IMR-90 (cell line): ENCODE measurements around the gene AP4S1. TPM values are rescaled to one million over a fixed set of nuclear protein-coding genes. Genes with fewer than 3 reads are reported as not detected.

Experiments used
- ATAC-seq: fragments of 200-7000 bp; cut with Tn5 transposase; 2 replicates; pipeline ENCODE4 v1.9.1; 2020; ENCODE audit warnings: low read depth, mild to moderate bottlenecking, moderate library complexity
- BruUV-seq: library from RNA; stranded (reverse); fragments of 400-500 nt; replicated peaks from 2 replicates; lab custom pipeline; 2021; lab: Mats Ljungman, UMichigan
- CTCF ChIA-PET: fragments of 300-600 bp; formaldehyde crosslinking; extraction: SDS; loops from one replicate; lab custom pipeline; 2021; ENCODE audit warnings: antibody characterized with exemption; lab: Yijun Ruan, JAX
- POLR2A ChIA-PET: fragments of 300-600 bp; sonication (Branson Sonifier 250); formaldehyde crosslinking; loops from one replicate; lab custom pipeline; 2022; ENCODE audit warnings: antibody characterized with exemption; ENCODE audit not compliant: unreplicated experiment; lab: Charles Lee
- DNase-seq: peaks from one replicate; pipeline ENCODE4 v3.0.0; 2013
- H2AFZ ChIP-seq: replicated peaks from 2 replicates; pipeline ENCODE3; 2013; ENCODE audit warnings: low read length, mild to moderate bottlenecking; ENCODE audit not compliant: poor library complexity
- H2AK5ac ChIP-seq: 2 replicates; pipeline ENCODE4 v1.6.1; 2013; ENCODE audit warnings: low read depth, low read length, inconsistent platforms
- H2AK9ac ChIP-seq: replicated peaks from 2 replicates; pipeline ENCODE3; 2013; ENCODE audit warnings: mild to moderate bottlenecking, low read depth, low read length, moderate library complexity; ENCODE audit not compliant: poor library complexity
- H2BK120ac ChIP-seq: 2 replicates; pipeline ENCODE4 v1.6.1; 2013; ENCODE audit warnings: low read depth, low read length, inconsistent platforms
- H2BK15ac ChIP-seq: 3 replicates; pipeline ENCODE4 v1.6.1; 2013; ENCODE audit warnings: low read depth, low read length, inconsistent platforms
- H2BK20ac ChIP-seq: 2 replicates; pipeline ENCODE4 v1.6.1; 2013; ENCODE audit warnings: low read depth, mild to moderate bottlenecking, inconsistent platforms, low read length, moderate library complexity
- H2BK5ac ChIP-seq: 2 replicates; pipeline ENCODE4 v1.6.1; 2013; ENCODE audit warnings: mild to moderate bottlenecking, low read depth, low read length, inconsistent platforms; ENCODE audit not compliant: poor library complexity, severe bottlenecking
- H3K14ac ChIP-seq: replicated peaks from 2 replicates; pipeline ENCODE4 v1.6.1; 2013; ENCODE audit warnings: low read depth, low read length, inconsistent platforms
- H3K18ac ChIP-seq: 2 replicates; pipeline ENCODE4 v1.6.1; 2013; ENCODE audit warnings: low read depth, low read length, control low read depth
- H3K23ac ChIP-seq: 2 replicates; pipeline ENCODE4 v1.6.1; 2013; ENCODE audit warnings: low read depth, low read length, inconsistent platforms
- H3K27ac ChIP-seq: 2 replicates; pipeline ENCODE4 v1.5.1; 2013; ENCODE audit warnings: mild to moderate bottlenecking, control low read depth, low read length; ENCODE audit not compliant: insufficient read depth
- H3K27me3 ChIP-seq: 2 replicates; pipeline ENCODE4 v1.6.1; 2013; ENCODE audit warnings: low read length; ENCODE audit not compliant: control insufficient read depth, insufficient read depth
- H3K36me3 ChIP-seq: 2 replicates; pipeline ENCODE4 v1.6.1; 2013; ENCODE audit warnings: low read length, mixed read lengths; ENCODE audit not compliant: control insufficient read depth, insufficient read depth
- H3K4ac ChIP-seq: 2 replicates; pipeline ENCODE4 v1.6.1; 2013; ENCODE audit warnings: low read depth, low read length, inconsistent platforms
- H3K4me1 ChIP-seq: 2 replicates; pipeline ENCODE4 v1.6.1; 2013; ENCODE audit warnings: low read length, mixed read lengths; ENCODE audit not compliant: control insufficient read depth, insufficient read depth
- H3K4me2 ChIP-seq: 2 replicates; pipeline ENCODE4 v1.6.1; 2013; ENCODE audit warnings: low read depth, mild to moderate bottlenecking, control low read depth, low read length, moderate library complexity
- H3K4me3 ChIP-seq: 2 replicates; pipeline ENCODE4 v1.5.1; 2013; ENCODE audit warnings: low read depth, mild to moderate bottlenecking, control low read depth, low read length, moderate library complexity; ENCODE audit not compliant: insufficient read depth
- H3K56ac ChIP-seq: 2 replicates; pipeline ENCODE4 v1.6.1; 2013; ENCODE audit warnings: low read length, inconsistent platforms; ENCODE audit not compliant: insufficient read depth; ENCODE audit errors: extremely low read depth
- H3K79me1 ChIP-seq, 2 experiments: 2 replicates each; pipeline ENCODE4 v1.6.1; 2013; ENCODE audit warnings: low read length in 2 of 2, inconsistent platforms in 1 of 2, low read depth in 1 of 2
- H3K9ac ChIP-seq: 2 replicates; pipeline ENCODE4 v1.6.1; 2013; ENCODE audit warnings: low read depth, low read length, control low read depth
- H3K9me1 ChIP-seq: 2 replicates; pipeline ENCODE4 v1.6.1; 2013; ENCODE audit warnings: low read length, inconsistent platforms; ENCODE audit not compliant: insufficient read depth
- H3K9me3 ChIP-seq: 2 replicates; pipeline ENCODE4 v1.6.1; 2013; ENCODE audit warnings: low read length; ENCODE audit not compliant: control insufficient read depth, insufficient read depth
- H4K20me1 ChIP-seq: 2 replicates; pipeline ENCODE4 v1.6.1; 2013; ENCODE audit warnings: low read length, inconsistent platforms; ENCODE audit not compliant: insufficient read depth
- H4K5ac ChIP-seq: 2 replicates; pipeline ENCODE4 v1.6.1; 2013; ENCODE audit warnings: mild to moderate bottlenecking, low read depth, low read length, control low read depth
- H4K8ac ChIP-seq, 2 experiments: 2 replicates each; pipeline ENCODE4 v1.6.1; 2013; ENCODE audit warnings: low read depth in 2 of 2, low read length in 2 of 2, control low read depth in 1 of 2, inconsistent platforms in 1 of 2
- H4K91ac ChIP-seq: 2 replicates; pipeline ENCODE4 v1.6.1; 2013; ENCODE audit warnings: low read depth, low read length, inconsistent platforms; ENCODE audit not compliant: insufficient read depth
- BHLHE40 ChIP-seq: fragments of 150-350 bp; IDR thresholded peaks from 2 replicates; pipeline ENCODE4 v1.6.1; 2016; ENCODE audit warnings: mild to moderate bottlenecking, low read depth, low read length
- CEBPB ChIP-seq: IDR thresholded peaks from 2 replicates; pipeline ENCODE4 v1.6.1; 2012; ENCODE audit warnings: low read depth, low read length, improper control_type of control experiment
- CHD1 ChIP-seq: IDR thresholded peaks from 2 replicates; pipeline ENCODE4 v1.6.1; 2012; ENCODE audit warnings: low read depth, low read length, improper control_type of control experiment
- FOS ChIP-seq: fragments of 150-350 bp; IDR thresholded peaks from 2 replicates; pipeline ENCODE4 v1.6.1; 2016; ENCODE audit warnings: low read depth, low read length
- MAFK ChIP-seq: IDR thresholded peaks from 2 replicates; pipeline ENCODE4 v1.6.1; 2012; ENCODE audit warnings: low read depth, low read length, improper control_type of control experiment
- MAZ ChIP-seq: IDR thresholded peaks from 2 replicates; pipeline ENCODE4 v1.6.1; 2012; ENCODE audit warnings: low read depth, mild to moderate bottlenecking, low read length, improper control_type of control experiment, moderate library complexity, borderline replicate concordance
- MXI1 ChIP-seq: IDR thresholded peaks from 2 replicates; pipeline ENCODE4 v1.6.1; 2012; ENCODE audit warnings: low read depth, mild to moderate bottlenecking, low read length, moderate library complexity, borderline replicate concordance
- NFE2L2 ChIP-seq: fragments of 150-350 bp; IDR thresholded peaks from 2 replicates; pipeline ENCODE4 v1.6.1; 2016; ENCODE audit warnings: low read depth, mild to moderate bottlenecking, low read length
- POLR2A ChIP-seq: IDR thresholded peaks from 2 replicates; pipeline ENCODE4 v1.6.1; 2012; ENCODE audit warnings: mild to moderate bottlenecking, low read depth, low read length
- RAD21 ChIP-seq: IDR thresholded peaks from 2 replicates; pipeline ENCODE4 v1.6.1; 2012; ENCODE audit warnings: low read length, improper control_type of control experiment
- RCOR1 ChIP-seq: IDR thresholded peaks from 2 replicates; pipeline ENCODE4 v1.6.1; 2012; ENCODE audit warnings: mild to moderate bottlenecking, low read length, improper control_type of control experiment; ENCODE audit not compliant: insufficient replicate concordance
- RFX5 ChIP-seq: IDR thresholded peaks from 2 replicates; pipeline ENCODE4 v1.8.0; 2012; ENCODE audit warnings: low read depth, mild to moderate bottlenecking, low read length, moderate library complexity
- SMC3 ChIP-seq: fragments of 150-350 bp; IDR thresholded peaks from 2 replicates; pipeline ENCODE4 v1.6.1; 2016; ENCODE audit warnings: low read depth, mild to moderate bottlenecking, antibody characterized with exemption, low read length, moderate library complexity
- WGBS, 2 experiments: methylation state at CpG; one replicate each; pipeline versions ENCODE4 v1.1.5 to v1.1.7; 2013; ENCODE audit warnings: missing lambda C conversion rate in 2 of 2; ENCODE audit not compliant: insufficient read length in 1 of 2; ENCODE audit errors: extremely low coverage in 2 of 2; 5-methylcytosine and 5-hydroxymethylcytosine counted together
- dilution Hi-C: fragments of 300-500 bp; cut with HindIII; formaldehyde crosslinking; loops from one replicate; pipeline ENCODE4 v1.14.3; 2018; ENCODE audit warnings: low sequenced_read_pairs; ENCODE audit not compliant: unreplicated experiment
- in situ Hi-C: fragments of 300-500 bp; cut with MboI; formaldehyde crosslinking; loops from 3 replicates; pipeline ENCODE4 v1.14.3; 2019; ENCODE audit warnings: low sequenced_read_pairs, inconsistent platforms, mixed read lengths
- intact Hi-C: fragments of 100-400 bp; cut with micrococcal nuclease; formaldehyde crosslinking; loops from 2 replicates; pipeline ENCODE4 v1.10.0; 2022
- polyA plus RNA-seq, 3 experiments: library from polyadenylated mRNA; depleted of rRNA; stranded (reverse); fragments of >200 nt; gene quantifications; 2 replicates each; pipeline ENCODE4 v1.2.3, GENCODE V29; 2012; ENCODE audit warnings: low replicate concordance in 1 of 3
- total RNA-seq: library from RNA; depleted of rRNA; stranded (reverse); fragments of >200 nt; gene quantifications from 2 replicates; pipeline ENCODE4 v1.2.3, GENCODE V29; 2012
- TF ChIP-seq, protein P1 (sequence below): fragments of 150-350 bp; IDR thresholded peaks from 2 replicates; pipeline ENCODE4 v1.6.1; 2017; ENCODE audit warnings: mild to moderate bottlenecking, antibody characterized with exemption, low read length, low read depth
- TF ChIP-seq, protein P2 (sequence below): conservative IDR thresholded peaks from 2 replicates; pipeline ENCODE4 v1.5.1; 2012; ENCODE audit warnings: mild to moderate bottlenecking, low read depth, low read length, improper control_type of control experiment
- TF ChIP-seq, protein P3 (sequence below): fragments of 150-350 bp; IDR thresholded peaks from 2 replicates; pipeline ENCODE4 v1.6.1; 2016; ENCODE audit warnings: low read depth, mild to moderate bottlenecking, low read length, moderate library complexity, borderline replicate concordance

The AP4S1 gene
- total and polyA plus RNA-seq, 2 of the 4 experiments (the other 2 are of a cell fraction) = 2.7 to 4.5 TPM

DNA sequence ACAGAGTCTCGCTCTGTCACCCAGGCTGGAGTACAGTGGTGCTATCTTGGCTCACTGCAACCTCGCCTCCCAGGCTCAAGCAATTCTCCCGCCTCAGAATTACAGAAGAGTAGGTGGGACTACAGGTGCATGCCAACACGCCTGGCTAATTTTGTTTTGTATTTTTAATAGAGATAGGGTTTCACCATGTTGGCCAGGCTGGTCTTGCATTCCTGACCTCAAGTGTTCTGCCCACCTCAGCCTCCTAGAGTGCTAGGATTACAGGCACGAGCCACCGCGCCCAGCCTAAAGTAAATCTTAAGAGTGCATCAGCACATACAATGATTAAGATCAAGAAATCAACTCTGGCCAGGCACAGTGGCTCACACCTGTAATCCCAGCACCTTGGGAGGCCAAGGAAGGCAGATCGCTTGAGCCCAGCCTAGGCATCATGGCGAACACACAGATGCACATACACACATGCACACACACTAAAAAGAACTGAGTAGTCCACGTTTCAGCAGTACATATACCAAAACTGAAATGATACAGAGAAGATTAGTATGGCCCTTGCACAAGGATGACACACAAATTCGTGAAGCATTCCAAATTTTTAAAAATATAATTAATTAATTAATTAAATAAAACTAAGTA, 117.1 kb downstream of the AP4S1 start:
- H3K56ac ChIP-seq = no peak overlapping the region
- H3K9me1 ChIP-seq = peaks cover 3% of the 10 kb centered on the region; the same call in 1 of the 2 replicates
- no peak overlapping the region for H3K4me2 ChIP-seq
- H3K14ac ChIP-seq = no peak overlapping the region
- no peak overlapping the region for H2AK5ac ChIP-seq
- H3K9ac ChIP-seq = no peak overlapping the region
- no peak overlapping the region for H2BK5ac ChIP-seq
- ChIA-PET POLR2A (no interaction called here), CTCF (no interaction called here)
- no TSS peak for BruUV-seq
- intact Hi-C loops = no loop called here
- in situ Hi-C loops = no loop called here
- H3K4me3 ChIP-seq = no peak overlapping the region
- H4K8ac ChIP-seq = no peak overlapping the region
- H3K4ac ChIP-seq = no peak overlapping the region
- TF ChIP-seq NFE2L2 (no peak), RFX5 (no peak), SMC3 (no peak), POLR2A (no peak), RAD21 (no peak), CEBPB (no peak), CHD1 (no peak), RCOR1 (no peak), MAZ (no peak), FOS (no peak), MXI1 (no peak), BHLHE40 (no peak), MAFK (no peak)
- TF ChIP-seq, protein P1, sequence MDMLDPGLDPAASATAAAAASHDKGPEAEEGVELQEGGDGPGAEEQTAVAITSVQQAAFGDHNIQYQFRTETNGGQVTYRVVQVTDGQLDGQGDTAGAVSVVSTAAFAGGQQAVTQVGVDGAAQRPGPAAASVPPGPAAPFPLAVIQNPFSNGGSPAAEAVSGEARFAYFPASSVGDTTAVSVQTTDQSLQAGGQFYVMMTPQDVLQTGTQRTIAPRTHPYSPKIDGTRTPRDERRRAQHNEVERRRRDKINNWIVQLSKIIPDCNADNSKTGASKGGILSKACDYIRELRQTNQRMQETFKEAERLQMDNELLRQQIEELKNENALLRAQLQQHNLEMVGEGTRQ = no peak
- TF ChIP-seq, protein P2, sequence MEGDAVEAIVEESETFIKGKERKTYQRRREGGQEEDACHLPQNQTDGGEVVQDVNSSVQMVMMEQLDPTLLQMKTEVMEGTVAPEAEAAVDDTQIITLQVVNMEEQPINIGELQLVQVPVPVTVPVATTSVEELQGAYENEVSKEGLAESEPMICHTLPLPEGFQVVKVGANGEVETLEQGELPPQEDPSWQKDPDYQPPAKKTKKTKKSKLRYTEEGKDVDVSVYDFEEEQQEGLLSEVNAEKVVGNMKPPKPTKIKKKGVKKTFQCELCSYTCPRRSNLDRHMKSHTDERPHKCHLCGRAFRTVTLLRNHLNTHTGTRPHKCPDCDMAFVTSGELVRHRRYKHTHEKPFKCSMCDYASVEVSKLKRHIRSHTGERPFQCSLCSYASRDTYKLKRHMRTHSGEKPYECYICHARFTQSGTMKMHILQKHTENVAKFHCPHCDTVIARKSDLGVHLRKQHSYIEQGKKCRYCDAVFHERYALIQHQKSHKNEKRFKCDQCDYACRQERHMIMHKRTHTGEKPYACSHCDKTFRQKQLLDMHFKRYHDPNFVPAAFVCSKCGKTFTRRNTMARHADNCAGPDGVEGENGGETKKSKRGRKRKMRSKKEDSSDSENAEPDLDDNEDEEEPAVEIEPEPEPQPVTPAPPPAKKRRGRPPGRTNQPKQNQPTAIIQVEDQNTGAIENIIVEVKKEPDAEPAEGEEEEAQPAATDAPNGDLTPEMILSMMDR = no peak
- TF ChIP-seq, protein P3, sequence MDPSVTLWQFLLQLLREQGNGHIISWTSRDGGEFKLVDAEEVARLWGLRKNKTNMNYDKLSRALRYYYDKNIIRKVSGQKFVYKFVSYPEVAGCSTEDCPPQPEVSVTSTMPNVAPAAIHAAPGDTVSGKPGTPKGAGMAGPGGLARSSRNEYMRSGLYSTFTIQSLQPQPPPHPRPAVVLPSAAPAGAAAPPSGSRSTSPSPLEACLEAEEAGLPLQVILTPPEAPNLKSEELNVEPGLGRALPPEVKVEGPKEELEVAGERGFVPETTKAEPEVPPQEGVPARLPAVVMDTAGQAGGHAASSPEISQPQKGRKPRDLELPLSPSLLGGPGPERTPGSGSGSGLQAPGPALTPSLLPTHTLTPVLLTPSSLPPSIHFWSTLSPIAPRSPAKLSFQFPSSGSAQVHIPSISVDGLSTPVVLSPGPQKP = no peak
- H4K91ac ChIP-seq = no peak overlapping the region
- no peak overlapping the region for H2BK20ac ChIP-seq
- H2AK9ac ChIP-seq = no peak overlapping the region
- no peaks in the 10 kb centered on the region for H4K20me1 ChIP-seq
- peaks cover 13 to 14% of the 10 kb centered on the region in 2 experiments for H3K79me1 ChIP-seq
- peaks cover 35% of the 10 kb centered on the region for H3K36me3 ChIP-seq
- no peak overlapping the region for H2BK120ac ChIP-seq
- no peak overlapping the region for H3K27ac ChIP-seq
- H3K9me3 ChIP-seq = peaks cover 2% of the 10 kb centered on the region; the same call in 1 of the 2 replicates
- WGBS, 2 experiments = no CpG with 5 or more reads among the region's 11 CpGs
- no peak overlapping the region for H3K23ac ChIP-seq
- DNase-seq (no peak), ATAC-seq (no peak)
- no peak overlapping the region for H2BK15ac ChIP-seq
- peaks cover 2% of the 10 kb centered on the region; the same call in 1 of the 2 replicates for H3K4me1 ChIP-seq
- no peaks in the 10 kb centered on the region for H3K27me3 ChIP-seq
- no peak overlapping the region for H4K5ac ChIP-seq
- no peak overlapping the region for H2AFZ ChIP-seq
- dilution Hi-C loops = no loop called here
- no peak overlapping the region for H3K18ac ChIP-seq
